Measurements from ENCODE around the gene NDC1.

NDC1 gene

GRCh38 chr1:53736290-53736689 lies 101.8 kb downstream of the NDC1 start:
- TF ChIP-seq CTCF (conservative IDR thresholded peaks at IDR 0.05; ENCODE audit: low read depth, low read length) = no peak
- peak; percentile 89 for DNase-seq (ENCODE audit: low read depth)
- H3K4me3 ChIP-seq (ENCODE audit: low read depth, low read length) = peak overlapping the region; percentile 22

- TF ChIP-seq CTCF (conservative IDR thresholded peaks at IDR 0.05; ENCODE audit: low read depth, low read length) = no peak
- DNase-seq (ENCODE audit: low read depth) = peak; percentile 23
- H3K4me3 ChIP-seq (ENCODE audit: low read depth, low read length) = no peak overlapping the region
These were observed 102.4 kb downstream of the NDC1 start for GRCh38 chr1:53735681-53736080.

- TF ChIP-seq CTCF (conservative IDR thresholded peaks at IDR 0.05; ENCODE audit: low read depth, low read length) = no peak
- peak; percentile 33 for DNase-seq (ENCODE audit: low read depth)
- H3K4me3 ChIP-seq (ENCODE audit: low read depth, low read length) = no peak overlapping the region
These were observed 102.8 kb downstream of the NDC1 start for GRCh38 chr1:53735261-53735660.

GRCh38 chr1:53734650-53735211 lies 103.4 kb downstream of the NDC1 start:
- peak; percentile 85 for DNase-seq (ENCODE audit: low read depth)
- TF ChIP-seq CTCF (conservative IDR thresholded peaks at IDR 0.05; ENCODE audit: low read depth, low read length) = no peak
- H3K4me3 ChIP-seq (ENCODE audit: low read depth, low read length) = no peak overlapping the region

- DNase-seq (ENCODE audit: low read depth) = peak; percentile 62
- peak; percentile 5 for TF ChIP-seq CTCF (conservative IDR thresholded peaks at IDR 0.05; ENCODE audit: low read depth, low read length)
- no peak overlapping the region for H3K4me3 ChIP-seq (ENCODE audit: low read depth, low read length)
These were observed 104.0 kb downstream of the NDC1 start for GRCh38 chr1:53733975-53734649.

- H3K4me3 ChIP-seq (ENCODE audit: low read depth, low read length) = no peak overlapping the region
- TF ChIP-seq CTCF (conservative IDR thresholded peaks at IDR 0.05; ENCODE audit: low read depth, low read length) = no peak
- peak; percentile 13 for DNase-seq (ENCODE audit: low read depth)
These were observed 104.6 kb downstream of the NDC1 start for GRCh38 chr1:53733447-53733931.

- DNase-seq (ENCODE audit: low read depth) = peak; percentile 88
- peak overlapping the region; percentile 7 for H3K4me3 ChIP-seq (ENCODE audit: low read depth, low read length)
- TF ChIP-seq CTCF (conservative IDR thresholded peaks at IDR 0.05; ENCODE audit: low read depth, low read length) = no peak
These were observed 105.2 kb downstream of the NDC1 start for GRCh38 chr1:53732912-53733317.

Measured in choroid plexus epithelial cell (primary cell).